ENCODE data around the gene CYP2R1. TPM values are rescaled to one million over a fixed set of nuclear protein-coding genes. Genes with fewer than 3 reads are reported as not detected.

Gene CYP2R1
- total and polyA plus RNA-seq, 2 of the 8 experiments (the other 6 are each of a cell fraction or from before 2014, with no cell fraction given), result 8.3 to 12.9 TPM

- Histone ChIP-seq H3K79me2 (ENCODE audit: control insufficient read depth in 1 of 2, insufficient read depth in 2 of 2, low read length in 2 of 2) (no peaks in the 10 kb centered on the region), H3K23me2 (ENCODE audit: low read depth, low read length) (no peaks in the 10 kb centered on the region), H2BK120ac (replicated peaks; ENCODE audit: low read depth, low read length) (no peak overlapping the region), H4K20me1 (replicated peaks in 1 of 2; ENCODE audit: control insufficient read depth in 1 of 2, insufficient read depth in 2 of 2, low read length in 2 of 2) (no peaks in the 10 kb centered on the region), H3K79me1 (ENCODE audit: low read depth, low read length) (no peaks in the 10 kb centered on the region), H3K56ac (replicated peaks; ENCODE audit: insufficient read length, low read depth, low read length) (no peak overlapping the region), H3K14ac (ENCODE audit: insufficient read length) (no peak overlapping the region), H4K8ac (ENCODE audit: extremely low read depth, insufficient read depth, low read length) (peak overlapping the region; percentile 75; the same call in 1 of the 2 replicates), H3K4me1 (replicated peaks in 1 of 4; ENCODE audit: control insufficient read depth in 3 of 4, insufficient read depth in 4 of 4, low read length in 3 of 4) (peaks cover 0 to 11% (median under 1%) of the 10 kb centered on the region in 4 experiments; a peak in 4 of 7 replicates), H3K36me3 (ENCODE audit: control insufficient read depth in 2 of 4, insufficient read depth in 4 of 4, low read length in 3 of 4) (no peaks in the 10 kb centered on the region), H2BK15ac (ENCODE audit: low read length) (no peak overlapping the region), H4K5ac (ENCODE audit: insufficient read length, low read depth, low read length) (no peak overlapping the region), H3K4me3 (ENCODE audit: extremely low read depth in 1 of 4, insufficient read depth in 2 of 4, low read depth in 3 of 4, low read length in 4 of 4) (no peak overlapping the region), H3K4ac (replicated peaks; ENCODE audit: insufficient read length, low read depth, low read length) (no peak overlapping the region), H3K4me2 (ENCODE audit: insufficient read depth in 1 of 2, low read depth in 2 of 2, low read length in 2 of 2) (peak overlapping the region in 1 of 2 experiments; percentile 8; a peak in 1 of 4 replicates), H2BK12ac (ENCODE audit: low read depth, low read length) (no peak overlapping the region), H3K27me3 (replicated peaks in 1 of 4; ENCODE audit: control insufficient read depth in 3 of 4, extremely low read depth in 1 of 4, insufficient read depth in 3 of 4, low read length in 3 of 4) (peaks cover 0 to 7% (median 0%) of the 10 kb centered on the region in 4 experiments; a peak in 3 of 7 replicates), H2AK5ac (ENCODE audit: low read depth, low read length) (no peak overlapping the region), H2AFZ (ENCODE audit: low read length) (peak overlapping the region; percentile 43; the same call in 1 of the 2 replicates), H2BK5ac (ENCODE audit: low read depth, low read length) (no peak overlapping the region), H2BK20ac (ENCODE audit: low read length) (no peak overlapping the region), H3K27ac (ENCODE audit: low read depth, low read length) (no peak overlapping the region), H3K18ac (ENCODE audit: extremely low read depth, low read length) (no peak overlapping the region), H3K9ac (replicated peaks in 1 of 4; ENCODE audit: extremely low read depth in 1 of 4, low read depth in 3 of 4, low read length in 3 of 4) (no peak overlapping the region), H3K9me3 (ENCODE audit: insufficient read depth in 2 of 2, low read depth in 1 of 2, low read length in 1 of 2) (no peaks in the 10 kb centered on the region), H4K91ac (replicated peaks; ENCODE audit: insufficient read length, low read length) (peak overlapping the region; percentile 35), H3K23ac (ENCODE audit: insufficient read length) (no peak overlapping the region)
- POLR2A ChIA-PET (ENCODE audit: partially characterized antibody), result interaction anchor here (0.6 to 3.1 kb wide), 3 partner anchors 13 to 1828 kb away, joined by 3 to 10 read pairs (median 5); partner anchors contain the start of gene PDE3B
- WGBS, 2 experiments (ENCODE audit: extremely low coverage in 1 of 2, insufficient coverage in 1 of 2, insufficient read length in 1 of 2, insufficient replicate concordance in 2 of 2, low coverage in 1 of 2, low lambda C conversion rate in 2 of 2, missing lambda C conversion rate in 1 of 2), result 56% methylated on average over 13 of the region's 13 CpGs; no CpG with 5 or more reads in 1 of the 2 experiments
- DNase-seq (ENCODE audit: low read depth in 1 of 2, low spot score in 2 of 2), result peak in 1 of 2 experiments; percentile 94
- CTCF ChIA-PET (ENCODE audit: partially characterized antibody), result interaction anchor here (0.6 to 5.6 kb wide), 138 partner anchors 8 to 1441 kb away, joined by 3 to 138 read pairs (median 5); partner anchors contain the start of genes CALCB, CYP2R1, INSC and PSMA1
- no peak for FAIRE-seq
- TF ChIP-seq EZH2 (IDR thresholded peaks at IDR 0.05; ENCODE audit: low read depth, low read length, severe bottlenecking) (no peak), RNF2 (IDR thresholded peaks at IDR 0.05; ENCODE audit: borderline replicate concordance, low read depth, low read length, missing control alignments, poor library complexity, severe bottlenecking) (no peak), TAF1 (IDR thresholded peaks at IDR 0.05; ENCODE audit: low read depth, low read length) (no peak), NANOG (IDR thresholded peaks at IDR 0.05; ENCODE audit: insufficient read depth, low read depth, low read length, poor library complexity, severe bottlenecking) (no peak), TBP (IDR thresholded peaks at IDR 0.05; ENCODE audit: low read depth, low read length) (peak; percentile 23; the same call in 1 of the 2 replicates), HDAC2 (IDR thresholded peaks at IDR 0.05; ENCODE audit: borderline replicate concordance in 1 of 2, low read depth in 2 of 2, low read length in 2 of 2) (0 out of 4 replicates have a peak, but pooled peaks of 1 of the 2 experiments have one; percentile 33), USF2 (IDR thresholded peaks at IDR 0.05; ENCODE audit: low read length) (no peak), SP2 (IDR thresholded peaks at IDR 0.05; ENCODE audit: low read length) (no peak), GABPA (IDR thresholded peaks at IDR 0.05; ENCODE audit: borderline replicate concordance, insufficient read depth, low read length) (no peak)
These were observed 15.6 kb upstream of the CYP2R1 start for GRCh38 chr11:14907411-14908213.
